GM12878 (cell line): Measurements from ENCODE around the gene SHC4. TPM values are rescaled to one million over a fixed set of nuclear protein-coding genes. Genes with fewer than 3 reads are reported as not detected.
A peak's percentile ranks its signal among the peaks of the same experiment; 100 is the strongest.

Source experiments
- ATAC-seq: fragments of 200-7000 bp; cut with Tn5 transposase; 3 replicates; pipeline ENCODE4 v1.9.1; 2020; ENCODE audit warnings: mild to moderate bottlenecking, moderate library complexity
- BruUV-seq: library from RNA; stranded (reverse); fragments of 400-500 nt; replicated peaks from 2 replicates; lab custom pipeline; 2021; lab: Mats Ljungman, UMichigan
- CTCF ChIA-PET: fragments of 300-600 bp; sonication (Branson Sonifier 250); formaldehyde crosslinking; extraction: SDS; loops from one replicate; lab custom pipeline; 2021; ENCODE audit warnings: inconsistent platforms; lab: Yijun Ruan, JAX
- POLR2A ChIA-PET: fragments of 350-600 bp; formaldehyde crosslinking; extraction: SDS; loops from one replicate; lab custom pipeline; 2021; ENCODE audit warnings: inconsistent platforms; lab: Charles Lee
- RAD21 ChIA-PET: fragments of 300-600 bp; sonication (Branson Sonifier 250); formaldehyde crosslinking; loops from one replicate; lab custom pipeline; 2023; ENCODE audit warnings: antibody characterized with exemption; ENCODE audit not compliant: unreplicated experiment; lab: Charles Lee
- SMC1A ChIA-PET: fragments of 300-600 bp; sonication (Branson Sonifier 250); formaldehyde crosslinking; loops from one replicate; lab custom pipeline; 2023; ENCODE audit not compliant: unreplicated experiment, uncharacterized antibody; lab: Charles Lee
- DNase-seq: peaks from one replicate; pipeline ENCODE4 v3.0.0-alpha.2; 2011; ENCODE audit warnings: low read depth, low spot score
- FAIRE-seq: peaks from 3 replicates; lab custom pipeline; 2011; peaks lifted over from hg19 to GRCh38; lab: Jason Lieb, UNC
- H2AFZ ChIP-seq: 2 replicates; pipeline ENCODE4 v1.6.0; 2011; ENCODE audit warnings: low read depth, low read length, control low read depth; ENCODE audit not compliant: control insufficient read depth
- H3K27ac ChIP-seq: 2 replicates; pipeline ENCODE4 v1.5.1; 2011; ENCODE audit warnings: control low read depth; ENCODE audit not compliant: control insufficient read depth, insufficient read depth
- H3K27me3 ChIP-seq, 2 experiments: replicated peaks in 1 of 2; 2 replicates each; pipeline versions ENCODE4 v1.6.0 to v1.6.1; 2011; ENCODE audit warnings: low read length in 1 of 2; ENCODE audit not compliant: control insufficient read depth in 2 of 2, insufficient read depth in 2 of 2
- H3K36me3 ChIP-seq, 2 experiments: 2 replicates each; pipeline ENCODE4 v1.5.1; 2011; ENCODE audit warnings: low read length in 1 of 2; ENCODE audit not compliant: control insufficient read depth in 2 of 2, insufficient read depth in 2 of 2
- H3K4me1 ChIP-seq: 2 replicates; pipeline ENCODE4 v1.6.1; 2011; ENCODE audit warnings: mild to moderate bottlenecking, low read length, moderate library complexity, mixed read lengths; ENCODE audit not compliant: control insufficient read depth, insufficient read depth
- H3K4me2 ChIP-seq: 2 replicates; pipeline ENCODE4 v1.6.0; 2011; ENCODE audit warnings: control low read depth; ENCODE audit not compliant: control insufficient read depth, insufficient read depth
- H3K4me3 ChIP-seq: fragments of 200-600 bp; sonication (generic); 2 replicates; pipeline ENCODE4 v1.5.1; 2016
- H3K79me2 ChIP-seq: 2 replicates; pipeline ENCODE4 v1.6.0; 2011; ENCODE audit warnings: low read length; ENCODE audit not compliant: control insufficient read depth, insufficient read depth
- H3K9ac ChIP-seq: 2 replicates; pipeline ENCODE4 v1.8.0; 2011; ENCODE audit warnings: low read length, control low read depth, mixed read lengths; ENCODE audit not compliant: control insufficient read depth, insufficient read depth
- H3K9me3 ChIP-seq: replicated peaks from 3 replicates; pipeline ENCODE4 v1.5.1; 2011; ENCODE audit warnings: mild to moderate bottlenecking, low read length; ENCODE audit not compliant: control insufficient read depth, insufficient read depth
- H4K20me1 ChIP-seq: 2 replicates; pipeline ENCODE4 v1.6.0; 2011; ENCODE audit not compliant: control insufficient read depth, insufficient read depth
- EED ChIP-seq: sonication (generic); IDR thresholded peaks from 2 replicates; pipeline ENCODE4 v1.6.1; 2016; ENCODE audit warnings: antibody characterized with exemption, low read depth
- ELK1 ChIP-seq: IDR thresholded peaks from 2 replicates; pipeline ENCODE4 v1.6.1; 2012; ENCODE audit warnings: low read depth, low read length, improper control_type of control experiment
- EP300 ChIP-seq, 2 experiments: fragments of 150-350 bp in 1 of 2; IDR thresholded peaks; 2 replicates each; pipeline ENCODE4 v1.6.1; 2011 to 2012; ENCODE audit warnings: low read depth in 2 of 2, low read length in 2 of 2, borderline replicate concordance in 1 of 2, improper control_type of control experiment in 1 of 2, inconsistent platforms in 1 of 2; ENCODE audit not compliant: control insufficient read depth in 1 of 2
- JUND ChIP-seq: IDR thresholded peaks from 2 replicates; pipeline ENCODE4 v1.6.1; 2012; ENCODE audit warnings: low read depth, mild to moderate bottlenecking, low read length, improper control_type of control experiment, moderate library complexity
- POU2F2 ChIP-seq: IDR thresholded peaks from 3 replicates; pipeline ENCODE4 v1.6.1; 2011; ENCODE audit warnings: low read depth, mild to moderate bottlenecking, low read length, borderline replicate concordance
- RUNX3 ChIP-seq: IDR thresholded peaks from 2 replicates; pipeline ENCODE4 v1.6.1; 2012; ENCODE audit warnings: low read length, inconsistent platforms
- SMC3 ChIP-seq: IDR thresholded peaks from 2 replicates; pipeline ENCODE4 v1.6.1; 2011; ENCODE audit warnings: low read length, improper control_type of control experiment, borderline replicate concordance
- WGBS: methylation state at CpG from one replicate; pipeline ENCODE4 v1.1.6; 2016; ENCODE audit warnings: low lambda C conversion rate; ENCODE audit not compliant: insufficient replicate concordance, insufficient coverage; ENCODE audit errors: missing lambda C conversion rate; 5-methylcytosine and 5-hydroxymethylcytosine counted together
- in situ Hi-C: fragments of 300-500 bp; cut with MboI; formaldehyde crosslinking; loops from 9 replicates; pipeline ENCODE4 v1.14.3; 2018; ENCODE audit warnings: mixed read lengths
- intact Hi-C: fragments of 100-400 bp; cut with micrococcal nuclease; formaldehyde crosslinking; loops from one replicate; pipeline ENCODE4 v1.14.2; 2022; ENCODE audit not compliant: unreplicated experiment
- polyA plus RNA-seq, 11 experiments: library from polyadenylated mRNA; depleted of rRNA in 4 of 11; unstranded in 6 of 11; stranded (reverse) in 5 of 11; fragments of >200 nt; fragmentation: Nextera tagmentation in 4 of 11; fragmentation: Illumina TruSeq in 1 of 11; extraction: Ambion mirVana in 4 of 11; extraction: Trizol in 1 of 11; gene quantifications; 1 replicate in 1 of 11; 2 replicates in 10 of 11; pipeline versions ENCODE4 v1.2.1 to v1.2.3, GENCODE V29; 2011 to 2016; ENCODE audit warnings: inconsistent platforms in 2 of 11, missing spikeins in 2 of 11, low read depth in 1 of 11
- total RNA-seq, 4 experiments: library from RNA; depleted of rRNA in 3 of 4; stranded (reverse); fragments of >200 nt in 3 of 4; fragmentation: Illumina TruSeq in 1 of 4; extraction: Trizol in 1 of 4; gene quantifications; 2 replicates each; pipeline versions ENCODE4 v1.2.1 to v1.2.3, GENCODE V29; 2013 to 2021
- TF ChIP-seq, protein P1 (sequence below): fragments of 150-350 bp; IDR thresholded peaks from 2 replicates; pipeline ENCODE4 v1.6.1; 2014; ENCODE audit warnings: mild to moderate bottlenecking, low read depth, low read length
- TF ChIP-seq, protein P2 (sequence below): IDR thresholded peaks from 2 replicates; pipeline ENCODE4 v1.6.1; 2011; ENCODE audit warnings: borderline replicate concordance, low read depth, mild to moderate bottlenecking, moderate library complexity, low read length; ENCODE audit not compliant: insufficient read depth, poor library complexity, severe bottlenecking
- TF ChIP-seq, protein P3 (sequence below): fragments of 450-650 bp; IDR thresholded peaks from 2 replicates; pipeline ENCODE4 v1.6.1; 2016; ENCODE audit warnings: mild to moderate bottlenecking

Gene SHC4
- total and polyA plus RNA-seq, 10 of the 15 experiments (the other 5 are each of a cell fraction or from before 2014, with no cell fraction given), result 0.04 to 0.87 (median 0.14) TPM

DNA sequence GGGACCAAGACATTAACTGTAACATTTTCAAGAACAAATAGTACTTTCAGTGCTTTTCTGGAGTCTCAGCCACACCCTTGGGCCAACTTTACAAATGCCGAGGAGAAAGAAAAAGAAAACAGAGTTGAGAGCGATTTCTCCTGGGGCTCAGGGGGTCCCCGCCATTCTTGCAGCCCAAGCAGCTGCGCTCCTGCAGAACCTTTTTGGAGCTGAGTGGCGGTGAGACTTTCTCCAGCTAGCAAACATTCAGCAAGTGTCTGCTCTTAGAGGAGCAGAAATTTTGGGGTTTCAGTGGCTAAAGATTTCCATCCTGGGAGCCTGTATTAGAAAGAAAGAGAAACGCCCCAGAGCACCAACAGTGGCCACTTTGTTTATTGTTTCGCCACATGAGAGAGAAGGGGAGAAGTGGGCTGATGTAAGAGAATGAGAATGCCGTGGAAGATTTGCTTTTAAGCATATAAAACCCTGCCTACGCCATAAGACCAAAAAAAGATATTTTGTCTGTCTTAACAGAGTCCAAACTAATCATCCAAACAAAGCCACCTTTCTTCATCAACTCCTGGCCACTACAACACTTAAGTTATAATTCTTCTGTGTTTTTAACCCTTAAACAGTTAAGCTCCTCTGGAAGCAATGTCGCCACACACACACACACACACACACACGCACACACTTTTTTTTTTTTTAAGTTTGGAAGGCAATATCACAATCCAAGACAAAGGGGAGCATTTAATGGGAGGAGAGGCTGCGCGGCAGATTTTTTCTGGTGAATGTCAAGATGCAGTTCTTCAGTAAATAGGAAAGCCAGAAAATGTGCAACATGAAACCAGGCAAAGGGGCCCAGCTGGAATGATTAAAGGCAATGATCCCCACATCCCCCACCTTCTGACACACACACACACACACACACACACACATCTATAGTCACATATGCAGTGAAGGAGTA lies 66.6 kb downstream of the SHC4 start:
- H3K79me2 ChIP-seq, result no peaks in the 10 kb centered on the region
- ChIA-PET SMC1A (no interaction called here), RAD21 (interaction anchor here (1.4 kb wide), 1 partner anchor 78 kb away, joined by 4 read pairs; no protein-coding TSS in a partner anchor), CTCF (interaction anchor here (0.6 to 1.2 kb wide), 3 partner anchors 35 to 541 kb away, joined by 3 to 5 read pairs (median 3); no protein-coding TSS in a partner anchor), POLR2A (interaction anchor here (0.6 kb wide), 1 partner anchor 107 kb away, joined by 5 read pairs; no protein-coding TSS in a partner anchor)
- WGBS, result 62% methylated on average over 13 of the region's 13 CpGs
- no peak overlapping the region for H2AFZ ChIP-seq
- H3K36me3 ChIP-seq, result no peaks in the 10 kb centered on the region
- FAIRE-seq, result no peak
- H3K9ac ChIP-seq, result no peak overlapping the region
- no peak overlapping the region for H3K4me3 ChIP-seq
- peak; percentile 75 for ATAC-seq
- H4K20me1 ChIP-seq, result no peaks in the 10 kb centered on the region
- in situ Hi-C loops (no loop called here), intact Hi-C loops (no loop called here)
- H3K27ac ChIP-seq, result no peak overlapping the region
- DNase-seq, result no peak
- TF ChIP-seq, protein P1, sequence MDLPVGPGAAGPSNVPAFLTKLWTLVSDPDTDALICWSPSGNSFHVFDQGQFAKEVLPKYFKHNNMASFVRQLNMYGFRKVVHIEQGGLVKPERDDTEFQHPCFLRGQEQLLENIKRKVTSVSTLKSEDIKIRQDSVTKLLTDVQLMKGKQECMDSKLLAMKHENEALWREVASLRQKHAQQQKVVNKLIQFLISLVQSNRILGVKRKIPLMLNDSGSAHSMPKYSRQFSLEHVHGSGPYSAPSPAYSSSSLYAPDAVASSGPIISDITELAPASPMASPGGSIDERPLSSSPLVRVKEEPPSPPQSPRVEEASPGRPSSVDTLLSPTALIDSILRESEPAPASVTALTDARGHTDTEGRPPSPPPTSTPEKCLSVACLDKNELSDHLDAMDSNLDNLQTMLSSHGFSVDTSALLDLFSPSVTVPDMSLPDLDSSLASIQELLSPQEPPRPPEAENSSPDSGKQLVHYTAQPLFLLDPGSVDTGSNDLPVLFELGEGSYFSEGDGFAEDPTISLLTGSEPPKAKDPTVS, result no peak
- no peak for TF ChIP-seq ELK1
- no peak for TF ChIP-seq SMC3
- TF ChIP-seq, protein P2, sequence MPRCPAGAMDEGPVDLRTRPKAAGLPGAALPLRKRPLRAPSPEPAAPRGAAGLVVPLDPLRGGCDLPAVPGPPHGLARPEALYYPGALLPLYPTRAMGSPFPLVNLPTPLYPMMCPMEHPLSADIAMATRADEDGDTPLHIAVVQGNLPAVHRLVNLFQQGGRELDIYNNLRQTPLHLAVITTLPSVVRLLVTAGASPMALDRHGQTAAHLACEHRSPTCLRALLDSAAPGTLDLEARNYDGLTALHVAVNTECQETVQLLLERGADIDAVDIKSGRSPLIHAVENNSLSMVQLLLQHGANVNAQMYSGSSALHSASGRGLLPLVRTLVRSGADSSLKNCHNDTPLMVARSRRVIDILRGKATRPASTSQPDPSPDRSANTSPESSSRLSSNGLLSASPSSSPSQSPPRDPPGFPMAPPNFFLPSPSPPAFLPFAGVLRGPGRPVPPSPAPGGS, result no peak
- TF ChIP-seq, protein P3, sequence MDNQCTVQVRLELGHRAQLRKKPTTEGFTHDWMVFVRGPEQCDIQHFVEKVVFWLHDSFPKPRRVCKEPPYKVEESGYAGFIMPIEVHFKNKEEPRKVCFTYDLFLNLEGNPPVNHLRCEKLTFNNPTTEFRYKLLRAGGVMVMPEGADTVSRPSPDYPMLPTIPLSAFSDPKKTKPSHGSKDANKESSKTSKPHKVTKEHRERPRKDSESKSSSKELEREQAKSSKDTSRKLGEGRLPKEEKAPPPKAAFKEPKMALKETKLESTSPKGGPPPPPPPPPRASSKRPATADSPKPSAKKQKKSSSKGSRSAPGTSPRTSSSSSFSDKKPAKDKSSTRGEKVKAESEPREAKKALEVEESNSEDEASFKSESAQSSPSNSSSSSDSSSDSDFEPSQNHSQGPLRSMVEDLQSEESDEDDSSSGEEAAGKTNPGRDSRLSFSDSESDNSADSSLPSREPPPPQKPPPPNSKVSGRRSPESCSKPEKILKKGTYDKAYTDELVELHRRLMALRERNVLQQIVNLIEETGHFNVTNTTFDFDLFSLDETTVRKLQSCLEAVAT, result no peak
- TF ChIP-seq EED, result no peak
- TF ChIP-seq POU2F2, result no peak
- no peak for TF ChIP-seq JUND
- TF ChIP-seq EP300 (IDR thresholded peaks at IDR 0.05; ENCODE audit: borderline replicate concordance in 1 of 2, control insufficient read depth in 1 of 2, low read depth in 2 of 2, low read length in 2 of 2), result no peak
- no peak for TF ChIP-seq RUNX3
- BruUV-seq, result no TSS peak
- no peaks in the 10 kb centered on the region for H3K27me3 ChIP-seq
- no peaks in the 10 kb centered on the region for H3K9me3 ChIP-seq
- H3K4me2 ChIP-seq, result no peak overlapping the region
- H3K4me1 ChIP-seq, result no peaks in the 10 kb centered on the region
